NCI-H345 treated with DMSO at 0.1 percent for 48 hours (cell line): ENCODE measurements around the gene COL15A1.
A peak's percentile ranks its signal among the peaks of the same experiment; 100 is the strongest.

Source experiments
- DNase-seq: peaks from one replicate; lab custom pipeline; 2025; ENCODE audit not compliant: unreplicated experiment; lab: John Stamatoyannopoulos, UW

The COL15A1 gene

GRCh38 chr9:98992107-98992884 is 48.6 kb downstream of the COL15A1 start:
- no peak for DNase-seq

- DNase-seq, result no peak
These were observed 49.3 kb downstream of the COL15A1 start for GRCh38 chr9:98992885-98993569.

DNA sequence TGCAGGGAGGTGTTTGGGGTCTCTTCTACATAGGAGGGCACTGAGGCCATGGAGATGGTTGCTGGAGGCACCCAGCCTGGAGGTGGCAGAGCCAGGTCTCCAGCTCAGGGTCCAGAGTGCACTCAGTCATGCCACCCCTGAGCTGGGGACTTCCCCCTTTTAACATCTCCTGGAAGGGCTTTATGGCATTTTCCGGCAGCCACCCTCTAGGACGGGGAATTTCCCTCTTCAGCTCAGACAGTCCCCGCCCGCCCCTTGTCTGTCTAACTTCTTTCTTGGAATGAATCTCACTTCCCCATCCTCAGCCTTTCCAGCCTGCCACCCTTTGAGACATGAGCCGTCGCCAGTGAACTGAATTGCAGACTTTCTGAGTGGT is 49.9 kb downstream of the COL15A1 start:
- no peak for DNase-seq

DNA sequence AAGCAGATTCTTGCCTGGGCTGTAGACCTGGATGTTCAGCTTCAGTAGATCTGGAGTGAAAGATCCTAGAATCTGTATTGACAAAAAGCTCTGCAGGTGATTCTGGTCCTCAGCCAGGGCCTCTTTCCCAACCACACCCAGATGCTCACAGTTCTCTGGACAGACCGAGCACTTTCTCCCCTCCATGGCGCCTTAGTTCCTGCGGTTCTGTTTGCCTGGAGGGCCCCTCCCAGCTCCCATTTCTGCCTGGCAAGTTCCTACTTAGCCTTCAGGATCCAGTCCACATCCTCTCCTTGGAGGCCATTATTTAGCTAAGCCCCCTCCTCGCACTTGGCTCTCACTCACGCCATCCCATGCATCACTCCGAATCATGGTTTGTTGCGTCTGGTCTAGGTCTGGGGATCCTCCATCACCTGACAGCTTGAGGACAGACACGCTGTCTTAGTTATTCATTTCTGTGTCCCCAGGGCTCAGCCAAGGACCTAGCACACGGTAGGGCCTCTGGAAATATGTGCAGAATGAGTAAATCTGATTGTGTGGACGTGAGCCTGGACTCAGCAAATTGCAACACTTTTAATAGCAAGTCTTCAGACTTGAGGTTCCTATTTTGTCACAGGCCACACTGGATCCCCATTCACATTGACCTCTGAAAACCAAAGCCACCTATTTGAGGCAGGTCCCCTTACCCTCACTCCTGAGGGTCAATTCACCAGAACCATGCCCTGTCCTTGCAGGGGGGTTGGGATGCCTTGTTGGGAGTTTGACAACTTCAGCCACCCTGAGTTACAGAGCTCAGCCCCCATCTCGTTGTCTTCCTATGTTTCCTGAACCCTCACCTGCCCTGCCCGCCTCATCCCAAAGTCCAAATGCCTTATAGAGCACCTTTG is 50.7 kb downstream of the COL15A1 start:
- no peak for DNase-seq

GRCh38 chr9:98995059-98995671 is 51.5 kb downstream of the COL15A1 start:
- no peak for DNase-seq

GRCh38 chr9:98995971-98996504 is 52.3 kb downstream of the COL15A1 start:
- no peak for DNase-seq

DNA sequence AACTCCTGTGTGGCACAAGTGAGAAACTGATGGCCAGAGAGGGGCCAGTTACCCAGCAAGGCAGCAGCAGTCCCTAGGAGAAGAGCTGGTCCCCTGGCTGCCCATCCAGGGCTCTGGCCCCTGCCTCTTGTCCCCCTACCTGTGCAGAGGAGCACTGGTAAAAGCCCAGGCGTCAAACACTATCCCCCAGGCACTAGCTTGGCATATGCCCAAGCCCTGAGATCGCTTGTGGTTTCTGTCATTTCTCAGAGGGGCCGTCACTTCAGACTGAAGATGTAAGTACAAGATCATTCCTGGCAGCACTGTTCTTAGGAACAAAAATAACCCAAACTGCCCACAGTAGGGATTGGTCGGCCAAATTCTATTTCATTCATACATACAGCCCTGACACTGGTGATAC is 53.9 kb downstream of the COL15A1 start:
- DNase-seq, result no peak

- DNase-seq, result peak; percentile 7
These were observed 54.9 kb downstream of the COL15A1 start for GRCh38 chr9:98998441-98999151.

GRCh38 chr9:98999152-98999525 is 55.4 kb downstream of the COL15A1 start:
- no peak for DNase-seq

- DNase-seq, result peak; percentile 19
These were observed 57.0 kb downstream of the COL15A1 start for GRCh38 chr9:99000476-99001395.

DNA sequence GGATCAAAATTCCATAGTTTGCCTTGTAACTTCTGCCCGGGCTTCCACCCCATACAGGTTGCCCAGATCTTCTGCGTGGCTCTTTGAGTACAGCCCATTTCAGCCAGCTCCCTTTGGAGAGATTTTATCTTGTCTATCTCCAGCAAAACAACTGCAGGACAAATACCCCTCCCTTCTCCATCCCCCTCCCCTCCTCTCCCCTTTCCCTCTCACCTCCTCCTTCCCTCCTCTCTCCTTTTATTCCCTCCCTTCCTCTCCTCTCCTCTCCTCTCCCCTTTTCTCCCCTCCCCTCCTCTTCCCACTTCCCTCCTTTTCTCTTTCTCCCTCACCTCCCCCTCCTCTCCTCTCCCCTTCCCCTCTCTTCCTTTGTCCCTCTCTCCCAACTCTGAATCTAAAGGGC is 58.2 kb downstream of the COL15A1 start:
- no peak for DNase-seq

DNA sequence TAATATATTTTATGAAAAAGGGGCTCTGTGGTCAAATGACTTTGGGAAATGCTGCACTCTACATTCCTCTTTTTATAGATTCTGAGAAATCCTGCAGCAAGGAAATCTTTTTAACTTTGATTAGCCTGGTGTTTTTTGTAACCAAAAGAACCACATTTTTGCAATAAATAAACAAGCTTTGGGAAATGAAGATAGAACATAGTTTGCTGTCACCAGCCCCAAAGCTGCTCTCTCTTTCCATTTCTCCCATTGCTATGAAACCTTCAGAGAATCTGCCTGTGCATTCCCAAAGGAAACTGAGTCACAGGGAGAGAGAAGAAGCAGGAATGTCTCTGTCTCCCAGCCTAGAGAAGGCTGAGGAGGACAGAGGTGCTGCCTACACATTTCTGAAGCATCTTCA is 59.0 kb downstream of the COL15A1 start:
- DNase-seq, result no peak

DNA sequence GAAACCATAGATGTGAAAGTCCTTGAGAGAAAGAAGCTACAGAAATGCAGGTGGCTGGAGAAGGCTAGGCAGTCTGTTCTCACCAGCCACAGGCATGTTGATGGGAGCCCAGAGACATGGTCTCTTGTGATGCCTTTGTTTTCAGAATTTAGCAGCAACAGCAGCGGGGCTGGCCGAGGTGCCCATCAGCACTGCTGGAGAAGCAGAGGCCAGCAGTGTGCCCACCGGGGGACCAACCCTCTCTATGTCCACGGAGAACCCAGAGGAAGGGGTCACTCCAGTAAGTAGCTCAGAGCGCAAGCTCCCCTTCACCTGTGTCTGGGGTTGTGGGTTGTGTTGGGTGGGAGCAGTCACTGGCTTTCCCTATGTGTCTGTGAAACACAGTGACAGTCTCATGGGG is 59.6 kb downstream of the COL15A1 start:
- no peak for DNase-seq

- DNase-seq, result no peak
These were observed 60.4 kb downstream of the COL15A1 start for GRCh38 chr9:99004115-99004514.

GRCh38 chr9:99004717-99005460 is 61.2 kb downstream of the COL15A1 start:
- no peak for DNase-seq

- DNase-seq, result no peak
These were observed 61.9 kb downstream of the COL15A1 start for GRCh38 chr9:99005651-99006050.

DNA sequence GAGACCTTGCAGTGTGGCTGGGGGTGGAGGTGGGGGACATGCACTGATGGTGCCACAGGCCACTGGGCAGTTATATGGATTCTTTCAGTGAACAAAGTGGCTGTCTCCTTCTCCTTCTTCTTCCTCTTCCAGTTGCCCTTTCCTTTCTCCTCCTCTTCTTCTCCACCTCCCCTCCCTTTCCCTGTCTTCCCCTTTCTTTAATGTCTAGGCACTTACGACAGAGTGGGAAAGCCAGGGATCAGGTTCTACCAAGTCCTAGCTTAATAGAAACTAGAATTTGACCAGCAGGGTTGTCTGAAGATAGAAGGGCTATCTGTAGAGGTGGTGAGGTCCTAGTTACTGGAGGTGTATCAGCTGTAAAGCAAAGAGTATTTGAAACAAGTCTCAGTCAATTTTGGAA is 62.8 kb downstream of the COL15A1 start:
- no peak for DNase-seq

GRCh38 chr9:99006979-99007378 is 63.3 kb downstream of the COL15A1 start:
- no peak for DNase-seq

- no peak for DNase-seq
These were observed 64.5 kb downstream of the COL15A1 start for GRCh38 chr9:99008203-99008602.
